Mesenchymal stem cell (in vitro differentiated cells and primary cell): ENCODE results near the gene GDF11.

Experiments
- DNase-seq: peaks from one replicate; pipeline ENCODE4 v3.0.0-alpha.2; 2013
- H2AFZ ChIP-seq: one replicate; pipeline ENCODE4 v1.6.1; 2013; ENCODE audit warnings: low read depth, mild to moderate bottlenecking, control low read depth, inconsistent platforms, low read length, moderate library complexity
- H2AK5ac ChIP-seq: 2 replicates; pipeline ENCODE4 v1.6.1; 2013; ENCODE audit warnings: low read length, moderate library complexity, mild to moderate bottlenecking, inconsistent platforms; ENCODE audit not compliant: severe bottlenecking
- H2BK120ac ChIP-seq: one replicate; pipeline ENCODE4 v1.6.1; 2013; ENCODE audit warnings: low read depth, mild to moderate bottlenecking, inconsistent platforms, low read length, moderate library complexity
- H2BK12ac ChIP-seq, 2 experiments: one replicate each; pipeline ENCODE4 v1.6.1; 2013; ENCODE audit warnings: inconsistent platforms in 2 of 2, low read length in 2 of 2, mild to moderate bottlenecking in 2 of 2, moderate library complexity in 2 of 2, control low read depth in 1 of 2
- H2BK15ac ChIP-seq: one replicate; pipeline ENCODE4 v1.6.1; 2013; ENCODE audit warnings: mild to moderate bottlenecking, low read depth, inconsistent platforms; ENCODE audit not compliant: poor library complexity, severe bottlenecking
- H2BK5ac ChIP-seq: 2 replicates; pipeline ENCODE4 v1.6.1; 2013; ENCODE audit warnings: low read depth, mild to moderate bottlenecking, low read length, control low read depth, inconsistent platforms; ENCODE audit not compliant: poor library complexity, severe bottlenecking
- H3K14ac ChIP-seq, 2 experiments: one replicate each; pipeline ENCODE4 v1.6.1; 2013; ENCODE audit warnings: inconsistent platforms in 2 of 2, low read length in 2 of 2, control low read depth in 1 of 2, mild to moderate bottlenecking in 1 of 2, moderate library complexity in 1 of 2
- H3K18ac ChIP-seq, 2 experiments: one replicate each; pipeline ENCODE4 v1.6.1; 2013; ENCODE audit warnings: inconsistent platforms in 2 of 2, low read length in 2 of 2, control low read depth in 1 of 2, low read depth in 1 of 2, mild to moderate bottlenecking in 1 of 2
- H3K23ac ChIP-seq, 2 experiments: one replicate each; pipeline ENCODE4 v1.6.1; 2013; ENCODE audit warnings: inconsistent platforms in 2 of 2, low read length in 2 of 2, mild to moderate bottlenecking in 2 of 2, moderate library complexity in 2 of 2, control low read depth in 1 of 2
- H3K27ac ChIP-seq: 2 replicates; pipeline ENCODE4 v1.5.1; 2013; ENCODE audit warnings: mild to moderate bottlenecking, moderate library complexity, low read length, control low read depth, inconsistent platforms; ENCODE audit not compliant: poor library complexity, severe bottlenecking
- H3K27me3 ChIP-seq, 2 experiments: 2 replicates each; pipeline versions ENCODE4 v1.6.1 to v1.7.0; 2013; ENCODE audit warnings: low read length in 2 of 2, mild to moderate bottlenecking in 2 of 2, moderate library complexity in 2 of 2, control low read depth in 1 of 2, inconsistent platforms in 1 of 2; ENCODE audit not compliant: control insufficient read depth in 1 of 2, insufficient read depth in 1 of 2
- H3K36me3 ChIP-seq, 2 experiments: 2 replicates each; pipeline versions ENCODE4 v1.6.1 to v1.7.0; 2013; ENCODE audit warnings: low read length in 2 of 2, control low read depth in 1 of 2, inconsistent platforms in 1 of 2, low read depth in 1 of 2, mild to moderate bottlenecking in 1 of 2; ENCODE audit not compliant: insufficient read depth in 2 of 2, control insufficient read depth in 1 of 2
- H3K4ac ChIP-seq, 2 experiments: one replicate each; pipeline ENCODE4 v1.6.1; 2013; ENCODE audit warnings: inconsistent platforms in 2 of 2, low read length in 2 of 2, mild to moderate bottlenecking in 2 of 2, moderate library complexity in 2 of 2, control low read depth in 1 of 2, low read depth in 1 of 2
- H3K4me1 ChIP-seq: 2 replicates; pipeline ENCODE4 v1.6.1; 2013; ENCODE audit warnings: low read depth, low read length, control low read depth; ENCODE audit not compliant: control insufficient read depth, insufficient read depth
- H3K4me2 ChIP-seq: 2 replicates; pipeline ENCODE4 v1.6.1; 2013; ENCODE audit warnings: low read length, mild to moderate bottlenecking, inconsistent platforms; ENCODE audit not compliant: poor library complexity, severe bottlenecking
- H3K4me3 ChIP-seq, 2 experiments: 2 replicates each; pipeline versions ENCODE4 v1.5.1 to v1.7.0; 2013; ENCODE audit warnings: low read length in 2 of 2, mild to moderate bottlenecking in 2 of 2, control low read depth in 1 of 2, low read depth in 1 of 2; ENCODE audit not compliant: insufficient read depth in 1 of 2
- H3K79me1 ChIP-seq: replicated peaks from 2 replicates; pipeline ENCODE4 v1.6.1; 2013; ENCODE audit warnings: mild to moderate bottlenecking, control low read depth, low read length, inconsistent platforms; ENCODE audit not compliant: poor library complexity, severe bottlenecking
- H3K9ac ChIP-seq: 2 replicates; pipeline ENCODE4 v1.7.0; 2013; ENCODE audit warnings: mild to moderate bottlenecking, low read length, moderate library complexity
- H3K9me3 ChIP-seq: 2 replicates; pipeline ENCODE4 v1.7.0; 2013; ENCODE audit warnings: mild to moderate bottlenecking, low read length; ENCODE audit not compliant: control insufficient read depth
- H4K8ac ChIP-seq: one replicate; pipeline ENCODE4 v1.6.1; 2013; ENCODE audit warnings: inconsistent platforms, mild to moderate bottlenecking, low read length, moderate library complexity
- H4K91ac ChIP-seq: one replicate; pipeline ENCODE4 v1.6.1; 2013; ENCODE audit warnings: mild to moderate bottlenecking, low read length, inconsistent platforms
- WGBS: methylation state at CpG from one replicate; pipeline ENCODE4 v1.1.7; 2013; ENCODE audit warnings: mixed read lengths; 5-methylcytosine and 5-hydroxymethylcytosine counted together

Gene GDF11

DNA sequence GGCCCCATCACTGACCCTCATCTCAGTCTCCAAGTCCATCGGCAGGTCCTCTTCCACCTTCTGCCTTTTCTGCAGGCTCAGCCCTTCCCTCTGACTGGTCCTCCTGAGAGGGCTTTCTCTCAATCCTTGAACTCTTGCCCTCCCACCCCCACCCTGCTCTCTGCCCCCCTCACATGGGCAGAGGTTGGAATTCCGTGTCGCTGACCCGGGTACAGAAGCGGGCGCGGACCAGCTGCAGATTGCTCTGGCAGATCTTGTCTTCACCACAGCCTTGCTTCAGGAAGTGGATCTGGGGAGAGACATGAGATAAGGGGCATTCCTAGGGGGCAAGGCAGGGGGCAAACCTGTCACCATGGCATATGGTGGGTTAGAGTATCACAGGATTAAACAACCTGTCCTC lies 47.6 kb upstream of the GDF11 start:
- no peak overlapping the region for H2BK15ac ChIP-seq
- no peak overlapping the region for H2BK120ac ChIP-seq
- H3K4me2 ChIP-seq, result no peak overlapping the region
- no peak overlapping the region for H2BK12ac ChIP-seq
- no peak overlapping the region for H2AK5ac ChIP-seq
- no peak overlapping the region for H4K8ac ChIP-seq
- 93% methylated on average over 7 of the region's 7 CpGs for WGBS
- H2AFZ ChIP-seq, result no peak overlapping the region
- H3K18ac ChIP-seq, result no peak overlapping the region
- peaks cover 0 to 26% of the 10 kb centered on the region in 2 experiments for H3K27me3 ChIP-seq
- no peak overlapping the region for H3K4me3 ChIP-seq
- H4K91ac ChIP-seq, result no peak overlapping the region
- H3K9me3 ChIP-seq, result no peaks in the 10 kb centered on the region
- peaks cover 0 to 84% of the 10 kb centered on the region in 2 experiments for H3K36me3 ChIP-seq
- no peak overlapping the region for H3K14ac ChIP-seq
- no peak for DNase-seq
- H2BK5ac ChIP-seq, result no peak overlapping the region
- no peak overlapping the region for H3K9ac ChIP-seq
- no peaks in the 10 kb centered on the region for H3K79me1 ChIP-seq
- H3K4ac ChIP-seq, result no peak overlapping the region
- no peak overlapping the region for H3K27ac ChIP-seq
- H3K4me1 ChIP-seq, result peaks cover 2% of the 10 kb centered on the region
- no peak overlapping the region for H3K23ac ChIP-seq

DNA sequence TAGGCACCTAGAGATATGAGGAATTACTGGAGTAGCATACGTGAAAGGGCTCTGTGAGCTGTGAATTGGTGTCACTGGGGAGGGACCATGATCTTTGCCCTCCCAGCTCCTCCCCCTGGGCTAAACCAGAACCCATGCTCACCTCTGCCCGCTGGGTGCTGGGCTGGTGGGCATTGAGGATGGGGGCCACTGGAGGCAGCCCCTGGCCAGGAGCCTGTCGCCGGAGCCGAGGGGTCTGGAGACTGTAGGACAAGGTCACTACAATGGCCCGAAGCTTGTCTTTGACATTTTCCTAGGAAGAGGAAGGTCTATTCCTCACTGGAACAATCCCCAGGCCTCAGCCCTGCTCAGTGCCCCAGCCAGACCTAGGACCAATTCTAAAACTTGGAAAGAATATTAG lies 46.8 kb upstream of the GDF11 start:
- H3K23ac ChIP-seq, result no peak overlapping the region
- H2BK120ac ChIP-seq, result no peak overlapping the region
- H2BK15ac ChIP-seq, result no peak overlapping the region
- H4K8ac ChIP-seq, result no peak overlapping the region
- H2AFZ ChIP-seq, result no peak overlapping the region
- no peak overlapping the region for H4K91ac ChIP-seq
- no peak overlapping the region for H2BK12ac ChIP-seq
- WGBS, result 100% methylated on average over 4 of the region's 6 CpGs
- H3K14ac ChIP-seq, result no peak overlapping the region
- H3K18ac ChIP-seq, result no peak overlapping the region
- H3K4me3 ChIP-seq, result no peak overlapping the region
- H3K9ac ChIP-seq, result no peak overlapping the region
- H2BK5ac ChIP-seq, result no peak overlapping the region
- no peaks in the 10 kb centered on the region for H3K9me3 ChIP-seq
- no peak for DNase-seq
- H3K36me3 ChIP-seq, result peaks cover 0 to 88% of the 10 kb centered on the region in 2 experiments
- peaks cover 0 to 26% of the 10 kb centered on the region in 2 experiments for H3K27me3 ChIP-seq
- no peak overlapping the region for H3K27ac ChIP-seq
- no peak overlapping the region for H3K4ac ChIP-seq
- no peaks in the 10 kb centered on the region for H3K79me1 ChIP-seq
- H3K4me2 ChIP-seq, result no peak overlapping the region
- peaks cover 6% of the 10 kb centered on the region for H3K4me1 ChIP-seq
- no peak overlapping the region for H2AK5ac ChIP-seq

DNA sequence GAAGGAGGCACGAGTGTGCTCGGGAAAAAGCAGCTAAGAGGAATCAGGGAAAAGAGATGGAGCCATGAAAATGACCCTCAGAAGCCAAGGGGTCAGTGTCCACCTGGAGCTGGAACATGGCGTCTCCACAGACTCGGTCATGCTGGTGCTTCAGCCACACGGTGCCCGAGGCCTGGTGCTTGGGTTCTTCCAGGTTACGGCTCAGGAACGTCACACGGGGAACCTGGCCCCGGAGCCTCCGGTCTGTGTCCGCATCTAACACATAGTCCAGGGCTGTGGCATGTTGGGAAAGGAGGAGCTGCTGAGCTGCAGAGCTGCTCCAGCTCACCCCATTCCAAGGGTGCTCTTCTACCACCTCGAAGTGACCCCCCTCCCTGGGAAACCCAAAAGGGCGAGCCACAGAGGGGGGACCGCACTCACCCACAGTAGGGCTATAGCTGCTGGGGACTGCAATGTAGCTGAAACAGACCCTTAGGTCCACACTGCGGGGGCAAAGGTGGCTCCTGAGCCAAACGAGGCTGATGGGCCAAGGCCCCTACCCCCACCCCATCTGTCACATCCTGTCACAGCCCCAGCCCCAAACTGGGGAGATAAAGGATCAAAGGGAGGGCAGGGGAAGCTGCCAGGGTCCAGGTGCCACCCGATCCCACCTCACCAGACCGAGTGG lies 46.0 kb upstream of the GDF11 start:
- no peak overlapping the region for H3K23ac ChIP-seq
- no peak overlapping the region for H2BK5ac ChIP-seq
- no peak overlapping the region for H2BK120ac ChIP-seq
- H2AK5ac ChIP-seq, result no peak overlapping the region
- H3K27ac ChIP-seq, result no peak overlapping the region
- DNase-seq, result no peak
- WGBS, result 87% methylated on average over 18 of the region's 19 CpGs
- H3K4me1 ChIP-seq, result peaks cover 6% of the 10 kb centered on the region
- no peaks in the 10 kb centered on the region for H3K79me1 ChIP-seq
- no peak overlapping the region for H3K14ac ChIP-seq
- no peak overlapping the region for H2AFZ ChIP-seq
- H3K18ac ChIP-seq, result no peak overlapping the region
- no peaks in the 10 kb centered on the region for H3K9me3 ChIP-seq
- H4K91ac ChIP-seq, result no peak overlapping the region
- no peak overlapping the region for H4K8ac ChIP-seq
- H3K4me2 ChIP-seq, result no peak overlapping the region
- H2BK15ac ChIP-seq, result no peak overlapping the region
- no peak overlapping the region for H3K9ac ChIP-seq
- no peak overlapping the region for H3K4me3 ChIP-seq
- peaks cover 0 to 26% of the 10 kb centered on the region in 2 experiments for H3K27me3 ChIP-seq
- H3K36me3 ChIP-seq, result peaks cover 0 to 82% of the 10 kb centered on the region in 2 experiments
- no peak overlapping the region for H3K4ac ChIP-seq
- H2BK12ac ChIP-seq, result no peak overlapping the region

DNA sequence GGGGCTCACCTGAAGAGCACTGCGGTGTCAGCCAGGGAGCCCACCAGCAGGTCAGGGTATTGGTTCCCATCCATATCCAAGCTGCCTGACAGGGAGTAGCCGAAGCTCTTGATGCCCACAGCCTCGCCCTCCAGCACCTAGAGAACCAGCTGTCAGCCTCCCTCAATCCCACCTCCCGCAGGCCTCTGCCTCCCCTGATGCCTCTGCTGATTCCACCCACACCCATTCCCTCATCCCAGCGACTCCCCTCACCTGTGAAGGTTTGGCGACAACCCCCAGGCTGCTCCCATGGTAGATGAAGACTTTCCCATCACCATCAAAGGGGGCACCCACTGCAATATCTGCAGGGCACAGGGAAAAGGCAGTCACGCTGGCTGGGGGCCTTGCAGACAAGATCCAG lies 45.2 kb upstream of the GDF11 start:
- H4K91ac ChIP-seq, result no peak overlapping the region
- H3K23ac ChIP-seq, result no peak overlapping the region
- H2BK12ac ChIP-seq, result no peak overlapping the region
- no peak overlapping the region for H3K14ac ChIP-seq
- H3K9ac ChIP-seq, result no peak overlapping the region
- no peak overlapping the region for H2BK15ac ChIP-seq
- WGBS, result 75% methylated on average over 7 of the region's 7 CpGs
- peaks cover 0 to 26% of the 10 kb centered on the region in 2 experiments for H3K27me3 ChIP-seq
- H3K9me3 ChIP-seq, result no peaks in the 10 kb centered on the region
- DNase-seq, result no peak
- no peak overlapping the region for H2BK120ac ChIP-seq
- no peak overlapping the region for H4K8ac ChIP-seq
- no peak overlapping the region for H3K4me2 ChIP-seq
- H2BK5ac ChIP-seq, result no peak overlapping the region
- no peak overlapping the region for H3K27ac ChIP-seq
- H3K79me1 ChIP-seq, result no peaks in the 10 kb centered on the region
- no peak overlapping the region for H3K18ac ChIP-seq
- H3K36me3 ChIP-seq, result peaks cover 0 to 79% of the 10 kb centered on the region in 2 experiments
- H2AFZ ChIP-seq, result no peak overlapping the region
- peaks cover 6% of the 10 kb centered on the region for H3K4me1 ChIP-seq
- H2AK5ac ChIP-seq, result no peak overlapping the region
- H3K4me3 ChIP-seq, result no peak overlapping the region
- no peak overlapping the region for H3K4ac ChIP-seq
